Retina (tissue), 1 donor: ENCODE data around the gene PTPRCAP.
"Not testable (repeated sequence)": the region's sequence is repeated elsewhere in the genome, so short reads cannot be mapped to it uniquely, and the experiment has no call there.

Source experiments
- DNase-seq: peaks from one replicate; pipeline ENCODE4 v3.0.0-alpha.2; 2016

PTPRCAP gene, protein sequence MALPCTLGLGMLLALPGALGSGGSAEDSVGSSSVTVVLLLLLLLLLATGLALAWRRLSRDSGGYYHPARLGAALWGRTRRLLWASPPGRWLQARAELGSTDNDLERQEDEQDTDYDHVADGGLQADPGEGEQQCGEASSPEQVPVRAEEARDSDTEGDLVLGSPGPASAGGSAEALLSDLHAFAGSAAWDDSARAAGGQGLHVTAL

GRCh38 chr11:67437082-67437808 lies at the start of gene PTPRCAP:
Gene PTPRCAP (minus strand): TSS chr11:67437682. CDS start chr11:67437619, 63 bp downstream.
- no peak for DNase-seq

GRCh38 chr11:67486481-67487195 lies 49.2 kb upstream of the PTPRCAP start:
- DNase-seq, result no peak

GRCh38 chr11:67485873-67486361 lies 48.4 kb upstream of the PTPRCAP start:
- DNase-seq, result not testable (repeated sequence)

GRCh38 chr11:67484847-67485311 lies 47.4 kb upstream of the PTPRCAP start:
- DNase-seq, result no peak

DNA sequence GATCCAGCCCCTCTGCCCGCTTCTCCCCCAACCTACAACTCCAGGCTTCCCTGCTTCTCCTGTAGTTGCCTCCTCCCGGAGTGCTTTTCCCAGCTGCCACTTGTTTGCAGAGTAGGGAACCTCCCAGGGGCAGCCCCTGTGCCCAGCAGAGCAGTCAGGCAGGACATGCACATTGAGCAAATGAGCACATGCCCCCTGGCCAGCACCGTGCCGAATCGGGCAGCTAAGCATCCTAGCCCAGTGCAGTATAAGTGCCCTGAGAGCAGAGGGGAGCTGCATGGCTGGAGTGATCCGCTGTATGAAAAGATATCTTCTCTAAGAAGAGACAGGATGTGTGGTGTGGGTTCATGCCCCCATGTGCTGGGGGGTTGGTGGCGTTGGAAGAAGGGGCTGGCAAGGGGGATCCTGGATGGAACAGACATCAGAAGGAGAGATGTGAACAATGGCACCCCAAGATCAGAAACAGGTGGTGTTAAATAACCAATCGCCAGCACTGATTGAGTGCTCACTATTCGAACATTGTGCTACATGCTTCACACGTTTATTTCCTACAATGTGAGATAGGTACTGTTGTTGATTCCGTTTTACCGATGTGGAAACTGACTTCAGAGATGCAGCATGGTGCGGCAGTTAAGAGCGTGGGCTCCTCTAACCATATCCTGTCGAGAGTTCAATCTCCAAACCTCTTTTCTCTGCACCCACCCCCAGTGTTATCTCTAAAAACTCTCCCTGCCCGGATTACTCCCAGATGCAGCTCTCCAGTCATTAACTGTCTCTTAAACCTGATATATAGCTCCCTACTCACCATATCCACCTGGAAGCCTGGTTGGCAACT lies 46.6 kb upstream of the PTPRCAP start:
- DNase-seq, result no peak

DNA sequence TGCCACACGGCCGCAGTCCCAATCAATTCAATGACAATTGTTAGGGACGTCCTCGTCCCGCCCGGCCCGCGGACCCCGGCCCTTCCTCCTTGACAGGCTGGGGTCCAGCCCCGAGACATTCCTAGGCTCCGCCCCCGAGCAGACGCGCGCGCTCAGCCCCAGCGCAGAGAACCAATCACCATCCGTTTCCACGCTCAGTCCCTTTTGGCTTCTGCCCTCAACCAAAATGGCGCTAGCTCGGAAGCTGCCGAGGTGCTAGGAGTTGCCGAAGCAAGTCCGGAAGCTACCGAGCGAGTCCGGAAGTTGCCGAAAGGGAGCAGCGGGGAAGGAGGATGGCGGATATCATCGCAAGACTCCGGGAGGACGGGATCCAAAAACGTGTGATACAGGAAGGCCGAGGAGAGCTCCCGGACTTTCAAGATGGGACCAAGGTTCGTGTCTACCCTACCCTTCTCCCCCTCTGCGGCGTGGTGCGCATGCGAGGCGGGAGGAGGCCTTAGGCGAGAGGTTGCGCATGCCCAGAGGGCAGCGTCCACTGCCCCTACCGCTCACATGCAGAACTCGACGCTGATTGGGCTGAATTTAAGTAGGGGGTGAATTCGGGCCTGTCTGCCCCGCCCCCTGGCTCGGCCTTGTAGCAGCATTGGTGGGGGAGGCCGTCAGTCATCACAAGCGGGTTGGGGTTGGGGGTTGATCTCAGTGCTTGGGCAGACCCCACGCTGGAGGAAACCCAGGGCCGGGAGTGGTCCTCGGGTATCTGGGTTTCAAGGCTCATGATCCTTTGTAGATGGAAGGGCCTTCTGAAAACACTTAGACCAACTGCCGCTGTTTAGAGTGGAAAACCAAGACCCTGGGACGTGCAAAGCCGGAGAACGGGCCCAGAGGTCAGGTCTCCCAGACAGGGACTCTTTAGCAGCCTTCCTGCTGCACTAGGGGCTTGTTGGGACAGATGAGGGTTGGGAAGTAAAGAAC lies 45.6 kb upstream of the PTPRCAP start, which contains the start of gene AIP:
TSS of gene AIP (plus strand) at position 200 of the 972 bp plus-strand sequence. CDS start at position 333, 133 bp downstream.
- DNase-seq, result peak; percentile 99

- peak; percentile 18 for DNase-seq
Observed at GRCh38 chr11:67482275-67482826, 44.9 kb upstream of the PTPRCAP start.

GRCh38 chr11:67477344-67478050 lies 40.0 kb upstream of the PTPRCAP start:
- DNase-seq, result not testable (repeated sequence)

- not testable (repeated sequence) for DNase-seq
Observed at GRCh38 chr11:67476692-67477091, 39.2 kb upstream of the PTPRCAP start.

DNA sequence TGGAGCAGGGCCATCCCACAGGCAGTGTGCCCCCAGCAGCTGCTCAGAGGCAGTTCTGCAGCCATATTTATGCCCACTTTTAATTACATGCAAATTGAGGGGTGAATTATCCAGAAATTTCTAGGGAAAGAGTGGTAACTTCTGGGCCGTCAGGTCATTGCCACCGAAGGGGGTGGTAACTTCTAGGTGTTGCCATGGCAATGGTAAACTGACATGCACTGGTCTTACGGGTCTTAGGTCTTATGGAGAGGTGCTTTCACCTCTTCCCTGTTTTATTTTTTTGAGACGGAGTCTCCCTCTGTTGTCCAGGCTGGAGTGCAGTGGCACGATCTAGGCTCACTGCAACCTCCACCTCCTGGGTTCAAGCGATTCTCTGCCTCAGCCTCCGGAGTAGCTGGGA lies 35.4 kb upstream of the PTPRCAP start:
- no peak for DNase-seq

- DNase-seq, result no peak
Observed at GRCh38 chr11:67470337-67471002, 33.0 kb upstream of the PTPRCAP start.

DNA sequence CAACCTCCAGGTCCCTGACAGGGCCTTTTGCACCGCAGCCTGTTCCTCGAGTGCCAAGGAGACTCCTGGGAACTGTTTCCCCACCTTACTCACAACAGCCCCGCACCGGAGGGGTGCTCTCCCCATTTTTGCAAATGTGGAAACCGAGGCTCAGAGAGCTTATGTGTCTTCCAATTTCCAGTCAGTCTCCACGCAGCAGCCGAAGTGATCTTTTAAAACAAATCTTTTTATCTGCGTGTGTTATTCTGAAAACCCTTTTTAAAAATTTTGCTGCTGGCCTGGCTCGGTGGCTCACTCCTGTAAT lies 32.0 kb upstream of the PTPRCAP start:
- no peak for DNase-seq

DNA sequence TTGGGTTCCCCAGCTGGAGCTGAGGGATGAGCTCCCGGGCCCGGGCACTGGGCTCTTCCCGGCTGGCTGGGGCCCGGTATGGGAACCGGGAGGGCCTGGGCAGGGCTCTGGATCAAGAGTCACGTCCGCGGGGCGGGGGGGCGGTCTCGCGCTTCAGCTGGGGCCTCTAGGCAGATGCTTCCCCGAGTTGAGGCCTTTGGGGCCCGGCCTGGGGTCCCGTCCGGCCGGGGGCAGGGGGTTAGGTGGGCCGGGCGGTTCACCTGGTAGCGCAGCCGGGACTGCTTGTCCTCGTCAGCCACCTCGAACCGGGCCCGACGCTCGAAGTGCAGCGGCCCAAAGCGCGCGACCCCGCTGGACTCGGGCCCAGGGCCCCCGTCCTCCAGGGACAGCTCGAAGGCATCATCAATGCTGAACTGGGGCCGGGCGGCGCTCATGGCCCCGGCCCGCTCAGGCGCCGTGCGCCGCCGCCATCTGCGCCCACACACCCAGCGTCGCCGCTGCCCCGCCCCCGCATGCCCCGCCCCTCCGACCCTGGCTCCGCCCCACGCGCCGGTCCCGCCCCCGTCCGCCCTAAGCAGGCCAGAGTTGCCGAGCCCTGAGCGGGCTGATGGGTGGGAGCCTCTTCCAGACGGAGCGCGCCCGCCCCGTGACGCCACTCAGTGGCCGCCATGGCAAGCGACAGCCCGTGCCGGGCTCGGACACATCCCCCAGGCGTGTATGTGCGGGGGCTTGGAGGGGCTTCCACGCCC lies 31.5 kb upstream of the PTPRCAP start, which contains the start of gene TMEM134:
TSS of gene TMEM134 (minus strand) at position 493 of the 749 bp plus-strand sequence. CDS start at position 434, 59 bp downstream.
- DNase-seq, result peak; percentile 88

- DNase-seq, result no peak
Observed at GRCh38 chr11:67468456-67468758, 30.9 kb upstream of the PTPRCAP start.

DNA sequence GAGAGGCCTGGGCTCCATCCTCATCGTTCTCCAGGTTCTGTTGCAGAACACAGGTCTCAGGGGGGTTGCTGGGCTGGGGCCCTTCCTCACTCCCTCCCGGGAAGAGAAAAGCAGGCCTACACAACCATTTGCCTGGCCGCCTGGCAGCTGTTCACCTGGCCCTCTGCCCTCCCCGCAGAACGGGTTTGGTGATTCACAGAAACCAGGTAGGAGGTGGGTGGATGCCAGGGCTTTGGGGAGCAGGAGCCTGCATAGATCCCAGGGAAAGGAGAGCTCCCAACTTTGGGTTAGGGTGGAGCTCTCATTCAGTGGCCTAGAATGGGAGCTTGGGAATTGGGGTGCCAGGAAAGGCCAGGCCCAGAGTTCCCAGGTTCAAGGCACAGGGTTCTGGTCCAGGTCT lies 30.6 kb upstream of the PTPRCAP start:
- no peak for DNase-seq

DNA sequence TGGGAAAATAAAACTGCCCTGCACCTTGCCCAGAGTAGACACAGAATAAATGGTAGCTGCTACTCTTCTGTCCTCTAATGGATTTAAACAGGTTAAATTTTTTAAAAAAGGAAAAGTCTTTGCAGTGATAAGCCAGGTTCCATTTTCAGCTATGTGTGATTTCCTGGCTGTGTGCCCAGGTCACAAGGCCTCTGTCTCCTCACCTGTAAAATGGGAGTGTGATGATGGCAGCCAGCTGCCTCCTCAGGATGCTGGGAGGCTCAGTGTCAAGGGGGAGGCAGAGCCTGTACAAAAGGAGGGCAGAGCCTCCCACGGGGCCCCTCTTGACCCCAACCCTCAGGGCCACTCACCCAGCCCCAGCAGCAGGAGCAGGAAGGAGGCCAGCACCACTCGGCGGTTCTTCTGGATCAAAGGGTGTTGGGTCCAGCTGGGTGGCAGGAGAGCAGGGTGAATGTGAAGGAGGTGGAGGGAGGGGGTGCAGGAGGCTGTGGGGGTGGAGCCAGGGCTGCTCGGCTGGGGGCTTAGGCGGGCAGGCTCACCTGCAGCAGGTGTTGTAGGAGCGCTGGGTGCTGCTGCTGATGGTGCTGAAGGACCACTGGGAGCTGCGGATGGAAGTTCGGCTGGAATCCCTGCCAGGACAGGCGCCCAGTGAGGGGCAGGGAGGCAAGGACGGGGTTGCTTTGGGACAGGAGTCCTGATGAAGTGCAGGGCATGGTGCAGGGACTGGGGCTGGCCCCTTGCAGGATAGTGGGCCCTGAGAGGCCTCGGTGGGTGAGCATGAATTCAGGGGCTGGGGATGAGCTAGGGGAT lies 29.7 kb upstream of the PTPRCAP start:
- DNase-seq, result no peak

DNA sequence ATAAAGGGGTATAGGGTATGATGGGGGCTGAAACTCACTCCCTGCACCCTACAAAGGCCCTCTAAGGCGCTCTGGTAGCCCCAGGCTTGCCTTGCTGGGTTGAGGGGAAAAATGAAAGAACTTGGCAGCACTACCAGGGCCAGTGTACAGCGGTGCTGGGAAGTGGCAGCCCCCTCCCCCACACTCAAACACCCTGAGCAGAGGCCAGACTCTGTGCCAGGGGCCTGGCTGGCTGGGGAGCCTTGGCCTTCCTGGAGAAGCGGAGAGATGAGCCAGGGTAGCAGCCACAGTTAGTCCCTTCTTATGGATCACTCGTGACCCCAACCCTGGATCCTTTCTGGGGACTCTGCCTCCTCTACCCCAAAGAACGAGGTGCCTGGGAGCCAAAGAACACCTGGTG lies 28.9 kb upstream of the PTPRCAP start:
- no peak for DNase-seq

DNA sequence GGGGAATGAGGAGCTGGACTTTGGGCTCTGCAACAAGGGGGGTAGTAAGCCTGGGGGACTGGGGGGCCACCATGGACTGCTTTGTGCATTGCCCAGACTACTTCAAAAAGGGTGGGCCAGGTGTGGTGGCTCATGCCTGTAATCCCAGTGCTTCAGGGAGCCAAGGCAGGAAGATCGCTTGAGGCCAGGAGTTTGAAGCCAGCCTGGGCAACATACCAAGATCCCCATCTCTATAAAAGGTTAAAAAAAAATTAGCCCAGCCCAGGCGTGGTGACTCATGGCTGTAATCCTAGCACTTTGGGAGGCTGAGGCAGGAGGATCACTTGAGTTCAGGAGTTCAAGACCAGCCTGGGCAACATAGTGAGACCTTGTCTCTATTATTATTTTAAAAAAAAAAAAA lies 28.0 kb upstream of the PTPRCAP start:
- not testable (repeated sequence) for DNase-seq
